Measurements from ENCODE around the gene TAF4B. TPM values are rescaled to one million over a fixed set of nuclear protein-coding genes. Genes with fewer than 3 reads are reported as not detected.
"Not testable (repeated sequence)": the region's sequence is repeated elsewhere in the genome, so short reads cannot be mapped to it uniquely, and the experiment has no call there.

TAF4B gene
- total RNA-seq, 2 experiments from 2014 or later = 6.9 to 9.3 TPM

GRCh38 chr18:26301681-26302080, 75.4 kb downstream of the TAF4B start:
- Mint-ChIP-seq H3K9me3 (ENCODE audit: low read depth) (no peaks in the 10 kb centered on the region), H3K4me3 (no peak overlapping the region), H3K27ac (no peak overlapping the region), H3K4me1 (no peaks in the 10 kb centered on the region), H3K27me3 (no peaks in the 10 kb centered on the region), H3K36me3 (peaks cover 2% of the 10 kb centered on the region)
- DNase-seq = no peak
- CTCF ChIA-PET = no interaction called here
- ATAC-seq = no peak

GRCh38 chr18:26303222-26303621, 77.0 kb downstream of the TAF4B start:
- CTCF ChIA-PET; DNase-seq; H3K9me3 Mint-ChIP-seq (ENCODE audit: low read depth); H3K27ac Mint-ChIP-seq; H3K4me1 Mint-ChIP-seq; H3K27me3 Mint-ChIP-seq; H3K4me3 Mint-ChIP-seq; H3K36me3 Mint-ChIP-seq; ATAC-seq: not testable (repeated sequence)

- H3K27me3 Mint-ChIP-seq = no peaks in the 10 kb centered on the region
- H3K36me3 Mint-ChIP-seq = peaks cover 3% of the 10 kb centered on the region
- H3K4me3 Mint-ChIP-seq = no peak overlapping the region
- H3K9me3 Mint-ChIP-seq (ENCODE audit: low read depth) = no peaks in the 10 kb centered on the region
- H3K4me1 Mint-ChIP-seq = no peaks in the 10 kb centered on the region
- ATAC-seq (no peak), DNase-seq (no peak)
- no peak overlapping the region for H3K27ac Mint-ChIP-seq
- CTCF ChIA-PET = no interaction called here
Observed at GRCh38 chr18:26304511-26304910, 78.3 kb downstream of the TAF4B start.

- ATAC-seq = no peak
- H3K4me1 Mint-ChIP-seq = no peaks in the 10 kb centered on the region
Observed at GRCh38 chr18:26307161-26307773, 81.0 kb downstream of the TAF4B start.

GRCh38 chr18:26309281-26309680, 83.0 kb downstream of the TAF4B start:
- CTCF ChIA-PET = interaction anchor here (0.6 kb wide), 1 partner anchor 1983 kb away, joined by 3 read pairs; no protein-coding TSS in a partner anchor
- H3K9me3 Mint-ChIP-seq (ENCODE audit: low read depth) = no peaks in the 10 kb centered on the region
- H3K4me1 Mint-ChIP-seq = no peaks in the 10 kb centered on the region
- DNase-seq (no peak), ATAC-seq (no peak)
- H3K27me3 Mint-ChIP-seq = no peaks in the 10 kb centered on the region
- no peak overlapping the region for H3K4me3 Mint-ChIP-seq
- H3K27ac Mint-ChIP-seq = no peak overlapping the region
- H3K36me3 Mint-ChIP-seq = peaks cover 1% of the 10 kb centered on the region

More at GRCh38 chr18:26307161-26307773, 81.0 kb downstream of the TAF4B start:
- H3K27me3 Mint-ChIP-seq = no peaks in the 10 kb centered on the region
- H3K9me3 Mint-ChIP-seq (ENCODE audit: low read depth) = no peaks in the 10 kb centered on the region
- CTCF ChIA-PET = interaction anchor here (1.0 to 1.5 kb wide), 4 partner anchors 10 to 339 kb away, joined by 3 to 8 read pairs (median 4); no protein-coding TSS in a partner anchor
- peaks cover 3% of the 10 kb centered on the region for H3K36me3 Mint-ChIP-seq
- no peak overlapping the region for H3K27ac Mint-ChIP-seq
- no peak for DNase-seq
- H3K4me3 Mint-ChIP-seq = no peak overlapping the region

GRCh38 chr18:26312199-26312598, 86.0 kb downstream of the TAF4B start:
- Mint-ChIP-seq H3K27me3 (no peaks in the 10 kb centered on the region), H3K9me3 (ENCODE audit: low read depth) (no peaks in the 10 kb centered on the region), H3K4me1 (no peaks in the 10 kb centered on the region), H3K27ac (no peak overlapping the region), H3K4me3 (no peak overlapping the region), H3K36me3 (peaks cover 5% of the 10 kb centered on the region)
- ATAC-seq (no peak), DNase-seq (no peak)
- CTCF ChIA-PET = no interaction called here

GRCh38 chr18:26317398-26317797, 91.2 kb downstream of the TAF4B start:
- H3K4me1 Mint-ChIP-seq = no peaks in the 10 kb centered on the region
- DNase-seq = no peak
- H3K27me3 Mint-ChIP-seq = no peaks in the 10 kb centered on the region
- no peak for ATAC-seq
- no peaks in the 10 kb centered on the region for H3K9me3 Mint-ChIP-seq (ENCODE audit: low read depth)
- no peak overlapping the region for H3K27ac Mint-ChIP-seq
- H3K36me3 Mint-ChIP-seq = peaks cover 10% of the 10 kb centered on the region
- CTCF ChIA-PET = interaction anchor here (1.2 kb wide), 1 partner anchor 10 kb away, joined by 3 read pairs; no protein-coding TSS in a partner anchor
- H3K4me3 Mint-ChIP-seq = no peak overlapping the region

GRCh38 chr18:26320686-26321085, 94.4 kb downstream of the TAF4B start:
- H3K9me3 Mint-ChIP-seq (ENCODE audit: low read depth) = no peaks in the 10 kb centered on the region
- peaks cover 18% of the 10 kb centered on the region for H3K36me3 Mint-ChIP-seq
- H3K27me3 Mint-ChIP-seq = no peaks in the 10 kb centered on the region
- no peak overlapping the region for H3K27ac Mint-ChIP-seq
- no peak for ATAC-seq
- no peak overlapping the region for H3K4me3 Mint-ChIP-seq
- H3K4me1 Mint-ChIP-seq = no peaks in the 10 kb centered on the region
- DNase-seq = no peak
- CTCF ChIA-PET = no interaction called here

GRCh38 chr18:26322890-26323653, 96.8 kb downstream of the TAF4B start:
- ATAC-seq (no peak), DNase-seq (no peak)
- Mint-ChIP-seq H3K4me3 (no peak overlapping the region), H3K4me1 (peaks cover 2% of the 10 kb centered on the region), H3K27ac (no peak overlapping the region), H3K27me3 (no peaks in the 10 kb centered on the region), H3K9me3 (ENCODE audit: low read depth) (no peaks in the 10 kb centered on the region), H3K36me3 (peaks cover 20% of the 10 kb centered on the region)
- CTCF ChIA-PET = no interaction called here

- Mint-ChIP-seq H3K27me3 (no peaks in the 10 kb centered on the region), H3K36me3 (peaks cover 19% of the 10 kb centered on the region), H3K4me3 (no peak overlapping the region), H3K4me1 (peaks cover 2% of the 10 kb centered on the region), H3K27ac (no peak overlapping the region), H3K9me3 (ENCODE audit: low read depth) (no peaks in the 10 kb centered on the region)
- DNase-seq (no peak), ATAC-seq (no peak)
- CTCF ChIA-PET = no interaction called here
Observed at GRCh38 chr18:26325771-26326170, 99.5 kb downstream of the TAF4B start.

GRCh38 chr18:26327062-26327461, 100.8 kb downstream of the TAF4B start:
- Mint-ChIP-seq H3K27me3 (no peaks in the 10 kb centered on the region), H3K27ac (no peak overlapping the region), H3K4me1 (peaks cover 2% of the 10 kb centered on the region), H3K36me3 (peaks cover 17% of the 10 kb centered on the region), H3K4me3 (no peak overlapping the region), H3K9me3 (ENCODE audit: low read depth) (no peaks in the 10 kb centered on the region)
- CTCF ChIA-PET = no interaction called here
- DNase-seq (no peak), ATAC-seq (no peak)

- Mint-ChIP-seq H3K36me3 (no peaks in the 10 kb centered on the region), H3K4me1 (no peaks in the 10 kb centered on the region), H3K27me3 (no peaks in the 10 kb centered on the region), H3K4me3 (no peak overlapping the region), H3K27ac (no peak overlapping the region), H3K9me3 (ENCODE audit: low read depth) (no peaks in the 10 kb centered on the region)
- CTCF ChIA-PET = no interaction called here
- DNase-seq (no peak), ATAC-seq (no peak)
Observed at GRCh38 chr18:26332991-26333390, 106.7 kb downstream of the TAF4B start.

- CTCF ChIA-PET = no interaction called here
Observed at GRCh38 chr18:26335156-26335555, 108.9 kb downstream of the TAF4B start.

More at GRCh38 chr18:26335156-26335555, 108.9 kb downstream of the TAF4B start:
- no peaks in the 10 kb centered on the region for H3K9me3 Mint-ChIP-seq (ENCODE audit: low read depth)
- no peak overlapping the region for H3K27ac Mint-ChIP-seq
- DNase-seq (no peak), ATAC-seq (no peak)
- H3K36me3 Mint-ChIP-seq = no peaks in the 10 kb centered on the region
- H3K4me1 Mint-ChIP-seq = no peaks in the 10 kb centered on the region
- no peaks in the 10 kb centered on the region for H3K27me3 Mint-ChIP-seq
- no peak overlapping the region for H3K4me3 Mint-ChIP-seq

Data from activated CD8-positive, alpha-beta memory T cell treated with anti-CD3 and anti-CD28 coated beads, Interleukin-2, amount 10 ng/mL, durations not matched to agents 7 days and 5 days (primary cell).